Neural cell (in vitro differentiated cells): ENCODE measurements around the gene TENM3. TPM values are rescaled to one million over a fixed set of nuclear protein-coding genes. Genes with fewer than 3 reads are reported as not detected.

Experiments used
- H2AFZ ChIP-seq: fragments of 200-600, 300-800 bp; sonication (generic), shearing (Covaris generic); 2 replicates; pipeline ENCODE4 v1.6.0; 2014; ENCODE audit warnings: low read depth, mild to moderate bottlenecking, antibody characterized with exemption, low read length, moderate library complexity
- H3F3A ChIP-seq: fragments of 200-600 bp; shearing (Covaris generic); 2 replicates; pipeline ENCODE4 v1.6.1; 2016; ENCODE audit warnings: mild to moderate bottlenecking, moderate library complexity, mixed read lengths, antibody characterized with exemption, low read length; ENCODE audit not compliant: insufficient read depth, poor library complexity, severe bottlenecking
- H3K27ac ChIP-seq: fragments of 200-600, 300-800 bp; sonication (generic), shearing (Covaris generic); 2 replicates; pipeline ENCODE4 v1.5.1; 2014; ENCODE audit warnings: mild to moderate bottlenecking, low read length, moderate library complexity
- H3K27me3 ChIP-seq: fragments of 300-800, 200-600 bp; sonication (generic), shearing (Covaris generic); 2 replicates; pipeline ENCODE4 v1.6.0; 2014; ENCODE audit warnings: mild to moderate bottlenecking, low read depth, low read length, moderate library complexity; ENCODE audit not compliant: insufficient read depth
- H3K36me3 ChIP-seq: fragments of 300-800, 200-600 bp; sonication (generic), shearing (Covaris generic); 2 replicates; pipeline ENCODE4 v1.5.1; 2014; ENCODE audit warnings: mild to moderate bottlenecking, antibody characterized with exemption, low read length, moderate library complexity; ENCODE audit not compliant: insufficient read depth
- H3K4me2 ChIP-seq: fragments of 300-800, 200-600 bp; sonication (generic), shearing (Covaris generic); 2 replicates; pipeline ENCODE4 v1.6.0; 2014; ENCODE audit warnings: mild to moderate bottlenecking, low read length
- H3K4me3 ChIP-seq: fragments of 300-800, 200-600 bp; sonication (generic), shearing (Covaris generic); 2 replicates; pipeline ENCODE4 v1.5.1; 2014; ENCODE audit warnings: mild to moderate bottlenecking, low read length, moderate library complexity
- H3K79me2 ChIP-seq: fragments of 200-600 bp; shearing (Covaris generic); replicated peaks from 2 replicates; pipeline ENCODE4 v1.6.0; 2014; ENCODE audit warnings: mild to moderate bottlenecking, low read length, moderate library complexity; ENCODE audit not compliant: insufficient read depth
- H3K9ac ChIP-seq: fragments of 300-800, 200-600 bp; sonication (generic), shearing (Covaris generic); 2 replicates; pipeline ENCODE4 v1.6.1; 2016; ENCODE audit warnings: mild to moderate bottlenecking, low read length, mixed read lengths
- H3K9me2 ChIP-seq: fragments of 200-600 bp; shearing (Covaris generic); 2 replicates; pipeline ENCODE4 v1.6.1; 2016; ENCODE audit warnings: mild to moderate bottlenecking, low read length, mixed read lengths; ENCODE audit not compliant: insufficient read depth
- H3K9me3 ChIP-seq: fragments of 200-600, 300-800 bp; sonication (generic), shearing (Covaris generic); 2 replicates; pipeline ENCODE4 v1.6.1; 2016; ENCODE audit warnings: mild to moderate bottlenecking, mixed run types, low read length, moderate library complexity, mixed read lengths
- H4K20me1 ChIP-seq: fragments of 200-600 bp; shearing (Covaris generic); 2 replicates; pipeline ENCODE4 v1.6.1; 2016; ENCODE audit warnings: mild to moderate bottlenecking, mixed run types; ENCODE audit not compliant: insufficient read depth
- EP300 ChIP-seq: fragments of 450-650 bp; conservative IDR thresholded peaks from 2 replicates; pipeline ENCODE4 v1.6.1; 2014; ENCODE audit warnings: antibody characterized with exemption, mild to moderate bottlenecking, moderate library complexity; ENCODE audit not compliant: poor library complexity, severe bottlenecking
- EZH2 ChIP-seq: fragments of 200-600, 300-800 bp; shearing (Covaris generic), sonication (generic); IDR thresholded peaks from 2 replicates; pipeline ENCODE4 v1.6.1; 2014; ENCODE audit warnings: antibody characterized with exemption, low read length, borderline replicate concordance, mild to moderate bottlenecking; ENCODE audit not compliant: insufficient read depth, poor library complexity, severe bottlenecking
- MXI1 ChIP-seq: fragments of 450-650 bp; conservative IDR thresholded peaks from 2 replicates; pipeline ENCODE4 v1.6.1; 2014; ENCODE audit warnings: antibody characterized with exemption, mild to moderate bottlenecking; ENCODE audit not compliant: poor library complexity, severe bottlenecking
- POLR2AphosphoS5 ChIP-seq: IDR thresholded peaks from 2 replicates; pipeline ENCODE4 v1.6.1; 2012
- RAD21 ChIP-seq: fragments of 450-650 bp; conservative IDR thresholded peaks from 2 replicates; pipeline ENCODE4 v1.6.1; 2014; ENCODE audit warnings: antibody characterized with exemption, mild to moderate bottlenecking, moderate library complexity
- SMC3 ChIP-seq: fragments of 450-650 bp; conservative IDR thresholded peaks from 2 replicates; pipeline ENCODE4 v1.6.1; 2014; ENCODE audit warnings: antibody characterized with exemption, mild to moderate bottlenecking, moderate library complexity; ENCODE audit not compliant: poor library complexity
- TAF1 ChIP-seq: IDR thresholded peaks from 2 replicates; pipeline ENCODE4 v1.6.1; 2012; ENCODE audit warnings: low read depth
- polyA plus RNA-seq: library from polyadenylated mRNA; depleted of rRNA; stranded (reverse); fragments of >200 nt; gene quantifications from 2 replicates; pipeline ENCODE4 v1.2.3, GENCODE V29; 2014
- TF ChIP-seq, protein P1 (sequence below): IDR thresholded peaks from 2 replicates; pipeline ENCODE4 v1.6.1; 2012; ENCODE audit warnings: borderline replicate concordance
- TF ChIP-seq, protein P2 (sequence below): fragments of 450-650 bp; IDR thresholded peaks from 2 replicates; pipeline ENCODE4 v1.5.1; 2014; ENCODE audit warnings: antibody characterized with exemption, mild to moderate bottlenecking, moderate library complexity; ENCODE audit not compliant: poor library complexity, severe bottlenecking

TENM3 gene
- polyA plus RNA-seq, 1 donor from 2014 or later = 7.3 TPM

DNA sequence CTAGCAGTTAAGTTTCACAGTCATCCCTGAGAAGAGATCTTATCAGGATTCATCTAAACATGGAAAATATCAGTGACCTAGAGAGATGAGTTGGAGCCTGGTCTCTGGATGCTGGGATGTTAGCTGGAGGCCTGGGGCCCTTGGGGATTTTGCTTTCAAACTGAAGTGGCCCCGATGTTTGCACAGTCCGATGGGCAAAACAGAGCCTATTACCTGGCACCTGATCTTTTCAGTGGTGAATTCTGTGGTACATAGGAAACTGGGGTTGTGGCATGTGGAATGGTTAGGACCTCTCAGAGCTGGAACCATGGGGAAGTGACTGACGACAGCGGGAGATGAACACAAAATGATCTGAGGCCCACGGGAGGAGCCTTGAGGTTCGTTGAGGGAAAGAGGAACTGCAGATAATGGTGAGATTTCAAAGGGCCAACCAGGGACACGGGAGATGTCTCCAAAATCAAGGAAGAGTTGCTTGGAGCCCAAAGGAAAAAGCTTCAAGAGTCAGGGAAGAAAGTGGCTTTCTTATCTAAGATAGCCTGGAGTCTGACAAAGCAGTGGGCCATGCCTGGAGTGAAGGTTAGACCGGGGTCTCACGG lies 17.8 kb upstream of the TENM3 start:
- H3K4me2 ChIP-seq = no peak overlapping the region
- no peak overlapping the region for H3K27ac ChIP-seq
- TF ChIP-seq TAF1 (no peak), RAD21 (no peak), EZH2 (no peak), MXI1 (no peak), POLR2AphosphoS5 (no peak), SMC3 (no peak), EP300 (no peak)
- TF ChIP-seq, protein P1, sequence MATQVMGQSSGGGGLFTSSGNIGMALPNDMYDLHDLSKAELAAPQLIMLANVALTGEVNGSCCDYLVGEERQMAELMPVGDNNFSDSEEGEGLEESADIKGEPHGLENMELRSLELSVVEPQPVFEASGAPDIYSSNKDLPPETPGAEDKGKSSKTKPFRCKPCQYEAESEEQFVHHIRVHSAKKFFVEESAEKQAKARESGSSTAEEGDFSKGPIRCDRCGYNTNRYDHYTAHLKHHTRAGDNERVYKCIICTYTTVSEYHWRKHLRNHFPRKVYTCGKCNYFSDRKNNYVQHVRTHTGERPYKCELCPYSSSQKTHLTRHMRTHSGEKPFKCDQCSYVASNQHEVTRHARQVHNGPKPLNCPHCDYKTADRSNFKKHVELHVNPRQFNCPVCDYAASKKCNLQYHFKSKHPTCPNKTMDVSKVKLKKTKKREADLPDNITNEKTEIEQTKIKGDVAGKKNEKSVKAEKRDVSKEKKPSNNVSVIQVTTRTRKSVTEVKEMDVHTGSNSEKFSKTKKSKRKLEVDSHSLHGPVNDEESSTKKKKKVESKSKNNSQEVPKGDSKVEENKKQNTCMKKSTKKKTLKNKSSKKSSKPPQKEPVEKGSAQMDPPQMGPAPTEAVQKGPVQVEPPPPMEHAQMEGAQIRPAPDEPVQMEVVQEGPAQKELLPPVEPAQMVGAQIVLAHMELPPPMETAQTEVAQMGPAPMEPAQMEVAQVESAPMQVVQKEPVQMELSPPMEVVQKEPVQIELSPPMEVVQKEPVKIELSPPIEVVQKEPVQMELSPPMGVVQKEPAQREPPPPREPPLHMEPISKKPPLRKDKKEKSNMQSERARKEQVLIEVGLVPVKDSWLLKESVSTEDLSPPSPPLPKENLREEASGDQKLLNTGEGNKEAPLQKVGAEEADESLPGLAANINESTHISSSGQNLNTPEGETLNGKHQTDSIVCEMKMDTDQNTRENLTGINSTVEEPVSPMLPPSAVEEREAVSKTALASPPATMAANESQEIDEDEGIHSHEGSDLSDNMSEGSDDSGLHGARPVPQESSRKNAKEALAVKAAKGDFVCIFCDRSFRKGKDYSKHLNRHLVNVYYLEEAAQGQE = no peak
- TF ChIP-seq, protein P2, sequence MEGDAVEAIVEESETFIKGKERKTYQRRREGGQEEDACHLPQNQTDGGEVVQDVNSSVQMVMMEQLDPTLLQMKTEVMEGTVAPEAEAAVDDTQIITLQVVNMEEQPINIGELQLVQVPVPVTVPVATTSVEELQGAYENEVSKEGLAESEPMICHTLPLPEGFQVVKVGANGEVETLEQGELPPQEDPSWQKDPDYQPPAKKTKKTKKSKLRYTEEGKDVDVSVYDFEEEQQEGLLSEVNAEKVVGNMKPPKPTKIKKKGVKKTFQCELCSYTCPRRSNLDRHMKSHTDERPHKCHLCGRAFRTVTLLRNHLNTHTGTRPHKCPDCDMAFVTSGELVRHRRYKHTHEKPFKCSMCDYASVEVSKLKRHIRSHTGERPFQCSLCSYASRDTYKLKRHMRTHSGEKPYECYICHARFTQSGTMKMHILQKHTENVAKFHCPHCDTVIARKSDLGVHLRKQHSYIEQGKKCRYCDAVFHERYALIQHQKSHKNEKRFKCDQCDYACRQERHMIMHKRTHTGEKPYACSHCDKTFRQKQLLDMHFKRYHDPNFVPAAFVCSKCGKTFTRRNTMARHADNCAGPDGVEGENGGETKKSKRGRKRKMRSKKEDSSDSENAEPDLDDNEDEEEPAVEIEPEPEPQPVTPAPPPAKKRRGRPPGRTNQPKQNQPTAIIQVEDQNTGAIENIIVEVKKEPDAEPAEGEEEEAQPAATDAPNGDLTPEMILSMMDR = no peak
- H3K79me2 ChIP-seq = no peaks in the 10 kb centered on the region
- no peaks in the 10 kb centered on the region for H3K9me2 ChIP-seq
- H3K36me3 ChIP-seq = no peaks in the 10 kb centered on the region
- no peaks in the 10 kb centered on the region for H3K27me3 ChIP-seq
- no peaks in the 10 kb centered on the region for H3F3A ChIP-seq
- no peak overlapping the region for H3K4me3 ChIP-seq
- H3K9ac ChIP-seq = no peak overlapping the region
- H4K20me1 ChIP-seq = no peaks in the 10 kb centered on the region
- H3K9me3 ChIP-seq = no peaks in the 10 kb centered on the region
- no peak overlapping the region for H2AFZ ChIP-seq

DNA sequence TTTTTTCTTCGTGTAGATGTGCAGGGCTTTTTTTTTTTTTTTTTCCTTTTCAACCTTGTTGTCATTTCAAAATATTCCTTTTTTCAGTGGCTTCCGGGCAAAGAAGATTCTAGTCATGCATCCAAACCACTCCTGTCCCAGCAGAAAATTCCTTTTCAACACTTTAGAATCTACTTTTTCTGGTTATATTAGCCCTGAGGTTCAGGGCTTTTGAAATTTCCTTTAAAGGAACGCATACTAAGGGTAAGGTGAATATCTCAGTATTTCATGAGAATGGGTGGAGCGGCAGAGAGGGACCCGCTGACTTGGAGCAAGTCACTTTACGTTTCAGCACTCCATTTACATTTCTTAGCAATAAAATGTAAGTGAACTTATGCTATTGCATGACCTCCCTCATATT lies 15.6 kb upstream of the TENM3 start:
- H3K9me3 ChIP-seq = no peaks in the 10 kb centered on the region
- TF ChIP-seq EZH2 (no peak), POLR2AphosphoS5 (no peak), EP300 (no peak), RAD21 (no peak), TAF1 (no peak), SMC3 (no peak), MXI1 (no peak)
- TF ChIP-seq, protein P2 = no peak
- TF ChIP-seq, protein P1 = no peak
- no peaks in the 10 kb centered on the region for H3K79me2 ChIP-seq
- no peaks in the 10 kb centered on the region for H3F3A ChIP-seq
- no peak overlapping the region for H3K4me2 ChIP-seq
- H3K36me3 ChIP-seq = no peaks in the 10 kb centered on the region
- no peak overlapping the region for H2AFZ ChIP-seq
- H4K20me1 ChIP-seq = no peaks in the 10 kb centered on the region
- H3K4me3 ChIP-seq = no peak overlapping the region
- H3K9me2 ChIP-seq = no peaks in the 10 kb centered on the region
- no peak overlapping the region for H3K27ac ChIP-seq
- no peak overlapping the region for H3K9ac ChIP-seq
- H3K27me3 ChIP-seq = no peaks in the 10 kb centered on the region
